Measurements from ENCODE around the gene PISD. TPM values are rescaled to one million over a fixed set of nuclear protein-coding genes. Genes with fewer than 3 reads are reported as not detected.

PISD gene
- total RNA-seq, 2 experiments from 2014 or later: 33.9 to 35.9 TPM

- H3K27ac Mint-ChIP-seq: peak overlapping the region; percentile 45
- ChIA-PET CTCF (interaction anchor here (1.7 kb wide), 1 partner anchor 16 kb away, joined by 4 read pairs; no protein-coding TSS in a partner anchor), POLR2A (no interaction called here)
- ATAC-seq (no peak), DNase-seq (no peak)
- no peaks in the 10 kb centered on the region for H3K27me3 Mint-ChIP-seq
- H3K36me3 Mint-ChIP-seq (ENCODE audit: low read depth): peaks cover 55% of the 10 kb centered on the region
- H3K9me3 Mint-ChIP-seq: no peaks in the 10 kb centered on the region
- TF ChIP-seq CTCF (IDR thresholded peaks at IDR 0.05): no peak
- intact Hi-C loops (cut with micrococcal nuclease): no loop called here
- H3K4me1 Mint-ChIP-seq (ENCODE audit: low read depth): peaks cover 12% of the 10 kb centered on the region
- H3K4me3 Mint-ChIP-seq: no peak overlapping the region
Measured at GRCh38 chr22:31572939-31573338, 89.1 kb downstream of the PISD start.

GRCh38 chr22:31569126-31569525, 92.9 kb downstream of the PISD start:
- Mint-ChIP-seq H3K27ac (peak overlapping the region; percentile 76), H3K36me3 (ENCODE audit: low read depth) (peaks cover 39% of the 10 kb centered on the region), H3K9me3 (no peaks in the 10 kb centered on the region), H3K4me1 (ENCODE audit: low read depth) (peaks cover 5% of the 10 kb centered on the region), H3K27me3 (no peaks in the 10 kb centered on the region), H3K4me3 (no peak overlapping the region)
- no peak for TF ChIP-seq CTCF (IDR thresholded peaks at IDR 0.05)
- DNase-seq (no peak), ATAC-seq (no peak)
- ChIA-PET POLR2A (no interaction called here), CTCF (interaction anchor here (0.8 to 3.7 kb wide), 3 partner anchors 8 to 13 kb away, joined by 3 to 12 read pairs (median 3); no protein-coding TSS in a partner anchor)
- intact Hi-C loops (cut with micrococcal nuclease): no loop called here

Small RNA genes lying within 50 kb of the gene (microRNA-seq; reads per million reads assigned to microRNA genes)
- 0.91 reads per million for gene MIR7109 (ENCODE audit: borderline microRNAs expressed, borderline replicate concordance)

Other genes starting within 250 kb of the PISD start
- 10 to 100 TPM; 50.3 to 50.5 TPM for gene EIF4ENIF1, start 172.4 kb downstream of the PISD start, total RNA-seq
- 100 to 1,000 TPM; 273 to 274 TPM for gene SFI1, start 165.7 kb downstream of the PISD start, total RNA-seq
- 10 to 100 TPM; 40.2 to 45.1 TPM for gene PRR14L, start 87.9 kb upstream of the PISD start, total RNA-seq
- gene DEPDC5, start 91.8 kb upstream of the PISD start, total RNA-seq: 10 to 100 TPM; 31.6 to 36.4 TPM